Naive B cell (primary cell): ENCODE data around the gene UPK3BL1. TPM values are rescaled to one million over a fixed set of nuclear protein-coding genes. Genes with fewer than 3 reads are reported as not detected.
"Not testable (repeated sequence)": the region's sequence is repeated elsewhere in the genome, so short reads cannot be mapped to it uniquely, and the experiment has no call there.

ENCODE experiments used
- ATAC-seq, 2 donors: fragments of 150-1000 bp; cut with Tn5 transposase; 2 replicates each; pipeline ENCODE4 v1.10.0; 2021; ENCODE audit warnings: low read depth in 2 of 2, mild to moderate bottlenecking in 2 of 2, moderate library complexity in 2 of 2
- DNase-seq: peaks from one replicate; pipeline ENCODE4 v3.0.0; 2022
- H3K27ac Mint-ChIP-seq, 6 donors: one replicate each; pipeline ENCODE4 v1.8.0; 2020 to 2022; ENCODE audit warnings: mild to moderate bottlenecking in 6 of 6, mixed read lengths in 6 of 6, moderate library complexity in 5 of 6, inconsistent platforms in 2 of 6
- H3K27me3 Mint-ChIP-seq, 3 donors: one replicate each; pipeline ENCODE4 v1.8.0; 2021 to 2022; ENCODE audit warnings: mixed read lengths in 3 of 3, mild to moderate bottlenecking in 1 of 3
- H3K36me3 Mint-ChIP-seq, 2 donors: one replicate each; pipeline ENCODE4 v1.8.0; 2020 to 2022; ENCODE audit warnings: mixed read lengths in 2 of 2, inconsistent platforms in 1 of 2, mild to moderate bottlenecking in 1 of 2
- H3K4me1 Mint-ChIP-seq, 3 donors: one replicate each; pipeline ENCODE4 v1.8.0; 2020 to 2022; ENCODE audit warnings: mixed read lengths in 3 of 3, inconsistent platforms in 1 of 3, mild to moderate bottlenecking in 1 of 3, moderate library complexity in 1 of 3
- H3K4me3 Mint-ChIP-seq, 8 donors: one replicate each; pipeline ENCODE4 v1.8.0; 2020 to 2022; ENCODE audit warnings: mild to moderate bottlenecking in 8 of 8, mixed read lengths in 8 of 8, moderate library complexity in 8 of 8, inconsistent platforms in 2 of 8
- H3K9me3 Mint-ChIP-seq, 7 donors: one replicate each; pipeline ENCODE4 v1.8.0; 2020 to 2022; ENCODE audit warnings: mixed read lengths in 7 of 7, mild to moderate bottlenecking in 5 of 7, inconsistent platforms in 2 of 7, moderate library complexity in 1 of 7
- polyA plus RNA-seq, 6 donors: library from polyadenylated mRNA; unstranded; fragments of 300-500 nt; fragmentation: Illumina TruSeq; gene quantifications; one replicate each; pipeline ENCODE4 v1.2.3, GENCODE V29; 2021; ENCODE audit warnings: low read depth in 6 of 6

UPK3BL1 gene, protein sequence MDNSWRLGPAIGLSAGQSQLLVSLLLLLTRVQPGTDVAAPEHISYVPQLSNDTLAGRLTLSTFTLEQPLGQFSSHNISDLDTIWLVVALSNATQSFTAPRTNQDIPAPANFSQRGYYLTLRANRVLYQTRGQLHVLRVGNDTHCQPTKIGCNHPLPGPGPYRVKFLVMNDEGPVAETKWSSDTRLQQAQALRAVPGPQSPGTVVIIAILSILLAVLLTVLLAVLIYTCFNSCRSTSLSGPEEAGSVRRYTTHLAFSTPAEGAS
- polyA plus RNA-seq, result 10 to 100 TPM in 5 of 6 donors, 1 to 10 TPM in 1; 8.6 to 29.8 (median 23.3) TPM

DNA sequence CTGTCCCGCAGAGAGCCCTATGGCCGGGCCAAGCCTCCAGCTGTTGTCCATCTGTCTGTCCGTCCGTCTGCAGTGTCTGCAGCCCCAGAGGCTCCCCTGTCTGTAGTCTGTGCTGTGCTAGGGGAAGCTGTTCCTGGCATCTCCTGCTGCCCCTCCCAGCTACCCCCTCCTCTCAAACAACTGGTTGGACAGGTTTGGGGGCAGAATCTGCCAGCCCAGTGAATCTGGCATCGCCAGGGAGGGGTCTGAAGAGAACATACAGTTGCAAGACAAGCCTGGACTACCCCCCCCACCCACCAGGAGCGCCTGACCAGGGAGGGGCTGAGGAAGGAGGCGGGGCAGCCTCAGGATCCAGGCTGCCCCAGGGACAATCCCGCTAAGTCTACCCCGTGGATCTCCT lies at the start of gene UPK3BL1:
UPK3BL1 (minus strand) TSS at position 101 of the 400 bp plus-strand sequence; CDS start at position 51, 50 bp downstream.
- DNase-seq, ATAC-seq, H3K27me3 Mint-ChIP-seq, H3K36me3 Mint-ChIP-seq, H3K4me3 Mint-ChIP-seq, H3K27ac Mint-ChIP-seq, H3K4me1 Mint-ChIP-seq, H3K9me3 Mint-ChIP-seq: not testable (repeated sequence)

DNA sequence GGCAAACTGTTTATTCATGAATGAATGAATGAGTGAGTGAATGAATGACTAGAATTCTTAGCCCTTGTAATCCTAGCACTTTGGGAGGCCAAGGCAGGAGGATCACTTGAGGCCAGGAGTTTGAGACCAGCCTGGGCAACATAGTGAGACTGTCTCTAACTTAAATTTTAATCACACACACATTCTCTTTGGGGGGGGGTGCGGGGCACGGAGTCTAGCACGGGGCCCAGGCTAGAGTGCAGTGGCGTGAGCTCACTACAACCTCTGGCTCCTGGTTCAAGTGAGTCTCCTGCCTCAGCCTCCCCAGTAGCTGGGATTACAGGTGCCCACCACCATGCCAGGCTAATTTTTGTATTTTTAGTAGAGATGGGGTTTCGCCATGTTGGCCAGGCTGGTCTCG lies 48.0 kb upstream of the UPK3BL1 start:
- H3K4me3 Mint-ChIP-seq, result peak overlapping the region in 4 of 8 donors; percentile 25 to 76 (median 70)
- H3K4me1 Mint-ChIP-seq, H3K27ac Mint-ChIP-seq: not testable (repeated sequence)

DNA sequence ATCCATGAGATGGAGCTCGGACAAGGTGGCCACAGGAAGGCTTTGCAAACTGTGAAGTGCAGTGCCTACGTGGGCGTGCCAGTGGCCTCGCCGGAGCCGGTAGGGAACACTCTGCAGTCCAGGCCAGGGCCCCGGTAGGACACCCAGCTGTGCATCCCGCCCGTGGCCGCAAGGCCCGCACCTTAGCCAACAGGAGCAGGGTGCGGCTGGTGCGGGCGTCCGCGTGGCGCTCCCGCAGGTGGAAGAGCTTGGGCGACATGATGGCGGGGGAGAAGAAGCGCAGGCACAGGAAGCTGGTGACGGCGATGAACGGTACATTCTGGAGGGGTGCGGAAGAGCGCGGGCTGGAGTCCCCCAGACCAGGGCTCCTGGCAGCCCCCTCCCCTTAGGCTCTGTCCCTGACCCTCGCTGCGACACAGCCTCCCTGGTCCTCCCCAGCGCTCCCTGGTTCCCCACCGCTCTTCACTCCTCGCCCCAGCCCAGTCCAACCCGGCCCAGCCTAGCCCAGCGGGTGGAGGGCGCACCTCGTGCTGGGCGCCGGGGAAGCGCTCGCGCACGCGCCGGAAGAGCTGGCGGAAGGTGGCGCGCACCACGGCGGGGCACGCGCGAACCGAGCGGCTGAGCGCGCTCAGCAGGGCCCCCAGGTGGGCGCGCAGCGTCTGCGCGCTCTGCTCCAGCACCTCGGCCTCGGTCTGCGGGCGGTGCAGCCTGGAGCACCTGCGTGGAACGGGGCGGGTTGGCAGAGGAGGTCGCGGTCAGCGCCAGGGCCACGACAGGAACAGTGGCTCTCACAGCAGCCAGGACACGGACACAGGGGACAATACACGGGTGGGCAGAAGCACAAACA lies 47.1 kb upstream of the UPK3BL1 start:
- peak; percentile 61 to 67 for ATAC-seq
- H3K27me3 Mint-ChIP-seq, H3K27ac Mint-ChIP-seq, H3K4me1 Mint-ChIP-seq, H3K9me3 Mint-ChIP-seq, H3K36me3 Mint-ChIP-seq: not testable (repeated sequence)
- DNase-seq, result peak; percentile 19
- peak overlapping the region in 1 of 8 donors; percentile 42 for H3K4me3 Mint-ChIP-seq

More for the DNA sequence above, 48.0 kb upstream of the UPK3BL1 start:
- not testable (repeated sequence) for H3K36me3 Mint-ChIP-seq, DNase-seq, H3K27me3 Mint-ChIP-seq, H3K9me3 Mint-ChIP-seq, ATAC-seq

DNA sequence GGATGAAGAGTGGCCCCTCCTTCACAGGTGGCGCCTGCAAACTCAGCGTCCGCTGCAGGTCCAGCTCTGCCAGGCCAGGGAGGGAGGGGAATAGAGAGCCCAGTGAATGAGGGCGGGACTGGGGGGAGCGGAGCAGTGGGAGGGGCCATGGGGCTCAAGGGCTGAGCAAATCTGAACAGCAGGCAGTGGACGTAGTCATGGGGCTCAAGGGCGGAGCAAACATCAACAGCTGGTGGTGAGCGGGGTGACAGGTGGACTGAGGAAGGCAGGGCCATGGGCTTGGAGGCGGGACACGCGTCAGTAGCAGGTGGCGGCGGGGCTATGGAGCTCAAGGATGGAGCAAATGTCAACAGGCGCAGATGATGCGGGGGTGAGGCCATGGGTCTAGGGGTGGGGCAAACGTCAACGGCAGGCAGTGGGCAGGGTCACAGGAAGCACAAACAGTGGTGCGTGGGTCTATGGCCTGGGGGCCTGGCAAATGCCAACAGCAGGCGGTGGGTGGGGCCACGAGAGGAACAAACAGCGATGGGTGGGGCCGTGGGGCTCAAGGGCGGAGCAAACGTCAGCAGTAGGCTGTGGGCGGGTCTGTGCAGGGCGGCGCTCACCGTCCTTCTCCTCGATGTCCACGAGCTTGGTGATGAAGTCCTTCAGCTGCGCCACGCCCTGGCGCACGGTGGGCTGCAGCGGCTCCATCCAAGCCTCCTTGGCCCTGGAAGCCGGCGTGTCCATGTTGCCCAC lies 45.9 kb upstream of the UPK3BL1 start:
- H3K9me3 Mint-ChIP-seq, H3K27ac Mint-ChIP-seq, H3K27me3 Mint-ChIP-seq, H3K4me1 Mint-ChIP-seq, DNase-seq, H3K36me3 Mint-ChIP-seq, H3K4me3 Mint-ChIP-seq: not testable (repeated sequence)
- ATAC-seq, result peak; percentile 83 to 85

DNA sequence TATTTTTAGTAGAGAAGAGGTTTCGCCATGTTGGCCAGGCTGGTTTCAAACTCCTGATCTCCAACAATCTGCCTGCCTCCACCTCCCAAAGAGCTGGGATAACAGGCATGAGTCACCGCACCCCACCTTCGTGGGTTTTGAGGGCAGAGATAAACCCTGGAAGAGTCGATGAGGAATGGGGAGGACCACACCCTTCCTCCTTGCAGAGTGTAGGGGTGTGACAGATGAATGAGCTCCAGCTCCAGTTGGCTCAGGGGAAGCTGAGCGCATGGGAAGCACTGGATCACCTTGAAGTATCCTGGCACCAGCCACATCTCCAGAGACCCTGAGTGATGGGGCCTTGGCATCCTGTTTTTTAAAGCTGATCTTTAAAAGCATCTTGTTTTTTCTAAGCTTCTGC lies 40.0 kb upstream of the UPK3BL1 start:
- H3K4me1 Mint-ChIP-seq, H3K27me3 Mint-ChIP-seq, H3K9me3 Mint-ChIP-seq, H3K36me3 Mint-ChIP-seq, H3K4me3 Mint-ChIP-seq, H3K27ac Mint-ChIP-seq, DNase-seq, ATAC-seq: not testable (repeated sequence)

DNA sequence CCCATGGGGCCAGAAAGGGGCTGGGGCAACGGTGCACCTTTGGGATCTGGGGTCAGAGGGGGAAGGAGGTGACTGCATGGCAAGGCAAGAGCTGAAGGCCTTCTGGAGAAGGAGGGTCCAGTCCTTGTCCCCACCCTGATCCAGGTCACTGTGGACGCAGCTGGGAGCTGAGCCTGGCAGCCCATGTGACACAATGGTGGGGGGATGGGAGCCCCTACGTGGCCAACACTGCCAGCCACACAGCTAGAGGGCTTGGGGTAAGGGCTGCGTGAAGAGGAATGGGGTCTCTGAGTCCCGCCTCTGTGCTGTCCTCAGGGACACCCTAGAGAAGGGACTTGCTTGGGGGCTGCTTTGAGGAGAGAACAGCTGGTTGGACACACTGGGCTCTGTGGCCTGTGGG lies 38.2 kb upstream of the UPK3BL1 start:
- not testable (repeated sequence) for H3K4me3 Mint-ChIP-seq, H3K27me3 Mint-ChIP-seq, DNase-seq, ATAC-seq, H3K4me1 Mint-ChIP-seq, H3K36me3 Mint-ChIP-seq, H3K27ac Mint-ChIP-seq, H3K9me3 Mint-ChIP-seq

- DNase-seq, H3K27me3 Mint-ChIP-seq, H3K4me3 Mint-ChIP-seq, H3K36me3 Mint-ChIP-seq, H3K4me1 Mint-ChIP-seq, H3K27ac Mint-ChIP-seq, ATAC-seq, H3K9me3 Mint-ChIP-seq: not testable (repeated sequence)
Measured at GRCh38 chr7:102675545-102675944, 33.0 kb upstream of the UPK3BL1 start.

GRCh38 chr7:102673447-102674067 lies 31.0 kb upstream of the UPK3BL1 start:
- not testable (repeated sequence) for H3K4me1 Mint-ChIP-seq, H3K9me3 Mint-ChIP-seq, H3K27ac Mint-ChIP-seq, DNase-seq, H3K4me3 Mint-ChIP-seq, ATAC-seq, H3K36me3 Mint-ChIP-seq, H3K27me3 Mint-ChIP-seq

GRCh38 chr7:102671956-102672307 lies 29.3 kb upstream of the UPK3BL1 start:
- H3K9me3 Mint-ChIP-seq, H3K4me1 Mint-ChIP-seq, H3K27me3 Mint-ChIP-seq, DNase-seq, H3K36me3 Mint-ChIP-seq: not testable (repeated sequence)
- ATAC-seq, result peak; percentile 3 to 9
- H3K27ac Mint-ChIP-seq, result peak overlapping the region in 1 of 6 donors; percentile 80
- H3K4me3 Mint-ChIP-seq, result peak overlapping the region in 1 of 8 donors; percentile 81

DNA sequence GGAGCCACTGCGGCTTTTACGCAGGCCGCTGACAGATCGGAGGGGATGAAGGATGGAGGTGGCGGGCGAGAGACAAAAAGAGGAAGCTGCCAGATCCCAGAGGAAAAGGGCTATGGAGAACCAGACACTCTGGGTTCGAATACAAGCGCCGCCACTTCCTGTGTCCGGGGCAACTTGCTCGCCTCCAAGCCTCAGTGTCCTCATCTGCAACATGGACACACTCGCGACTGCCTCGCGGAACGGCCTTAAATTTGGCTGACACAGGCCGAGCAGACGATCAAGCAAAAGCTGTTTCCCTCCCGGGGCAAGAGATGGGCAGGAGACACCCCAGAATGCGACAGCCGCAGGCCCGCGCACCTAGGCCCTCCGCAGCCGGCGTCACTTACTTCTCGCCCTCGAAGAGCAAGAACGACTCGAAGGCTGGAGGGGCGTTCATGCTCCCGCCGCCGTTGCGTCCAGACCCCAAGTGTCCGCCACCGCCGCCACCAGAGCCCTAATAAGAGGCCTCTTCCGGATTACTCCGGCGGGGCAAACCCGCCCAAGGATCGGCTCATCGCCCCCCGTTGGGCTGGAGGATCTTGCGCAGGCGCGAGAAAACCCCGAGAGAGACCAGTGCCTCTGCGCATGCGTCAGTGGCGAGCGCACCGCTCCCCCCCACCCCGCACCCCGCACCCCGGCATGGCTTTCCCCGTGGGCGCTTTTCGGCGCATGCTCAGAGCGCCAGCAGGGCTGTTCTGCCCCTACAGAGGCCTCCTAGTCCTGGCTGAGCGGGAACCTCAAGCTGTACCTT lies 28.8 kb upstream of the UPK3BL1 start, which contains the start of gene POLR2J2:
POLR2J2 (minus strand) TSS at position 498 of the 790 bp plus-strand sequence; CDS start at position 436, 62 bp downstream.
- H3K4me1 Mint-ChIP-seq, DNase-seq, H3K36me3 Mint-ChIP-seq, H3K27me3 Mint-ChIP-seq, H3K9me3 Mint-ChIP-seq: not testable (repeated sequence)
- Mint-ChIP-seq H3K27ac (peak within 1 kb of the TSS in 4 of 6 donors; percentile 27 to 93 (median 54)), H3K4me3 (peak within 1 kb of the TSS in 6 of 8 donors; percentile 51 to 90 (median 81))
- peak; percentile 85 to 88 for ATAC-seq

DNA sequence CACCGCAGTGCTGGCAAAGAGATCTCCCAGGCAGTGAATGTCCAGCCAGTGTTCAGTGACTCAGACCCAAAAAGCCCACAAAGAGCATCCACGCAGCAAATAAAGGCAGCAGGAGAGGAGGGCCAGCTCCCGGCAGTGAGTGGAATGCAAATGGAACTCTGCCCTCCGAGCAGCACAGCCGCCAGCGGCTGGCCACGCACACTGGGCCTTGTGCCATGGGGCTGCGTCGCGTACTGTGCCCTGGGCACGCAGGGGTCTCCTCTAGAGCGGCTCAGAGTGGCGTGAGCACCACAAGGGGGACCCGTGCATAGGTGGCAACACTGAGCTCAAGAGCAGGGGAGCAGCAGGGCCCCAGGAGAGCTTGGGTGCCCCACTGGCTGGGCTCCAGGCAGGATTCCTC lies 24.9 kb upstream of the UPK3BL1 start:
- not testable (repeated sequence) for H3K27me3 Mint-ChIP-seq, H3K4me3 Mint-ChIP-seq, H3K4me1 Mint-ChIP-seq, H3K9me3 Mint-ChIP-seq, H3K27ac Mint-ChIP-seq, ATAC-seq, H3K36me3 Mint-ChIP-seq, DNase-seq

- H3K4me1 Mint-ChIP-seq, H3K9me3 Mint-ChIP-seq, H3K36me3 Mint-ChIP-seq, H3K27ac Mint-ChIP-seq, H3K4me3 Mint-ChIP-seq, ATAC-seq, H3K27me3 Mint-ChIP-seq, DNase-seq: not testable (repeated sequence)
Measured at GRCh38 chr7:102666850-102667249, 24.3 kb upstream of the UPK3BL1 start.

GRCh38 chr7:102664765-102665164 lies 22.2 kb upstream of the UPK3BL1 start:
- H3K27me3 Mint-ChIP-seq, H3K36me3 Mint-ChIP-seq, ATAC-seq, H3K9me3 Mint-ChIP-seq, DNase-seq, H3K27ac Mint-ChIP-seq, H3K4me3 Mint-ChIP-seq, H3K4me1 Mint-ChIP-seq: not testable (repeated sequence)
